Activated naive CD4-positive, alpha-beta T cell treated with anti-CD3 and anti-CD28 coated beads, Interleukin-2, amount 10 ng/mL, durations not matched to agents 7 days and 5 days (primary cell): ENCODE data around the gene HK2.
A peak's percentile ranks its signal among the peaks of the same experiment; 100 is the strongest.

Experiments
- CTCF ChIA-PET: fragments of 350-600 bp; sonication (Branson Sonifier 250); formaldehyde crosslinking; loops from one replicate; lab custom pipeline; 2021; ENCODE audit warnings: antibody characterized with exemption; lab: Charles Lee
- DNase-seq: peaks from one replicate; pipeline ENCODE4 v3.0.0-alpha.2; 2020
- H3K27ac Mint-ChIP-seq: one replicate; pipeline ENCODE4 v1.8.0; 2021; ENCODE audit warnings: mild to moderate bottlenecking, moderate library complexity, mixed read lengths
- H3K27me3 Mint-ChIP-seq: one replicate; pipeline ENCODE4 v1.8.0; 2021; ENCODE audit warnings: mild to moderate bottlenecking, mixed read lengths
- H3K36me3 Mint-ChIP-seq: one replicate; pipeline ENCODE4 v1.8.0; 2021; ENCODE audit warnings: mixed read lengths
- H3K4me1 Mint-ChIP-seq: one replicate; pipeline ENCODE4 v1.8.0; 2021; ENCODE audit warnings: mixed read lengths
- H3K4me3 Mint-ChIP-seq: one replicate; pipeline ENCODE4 v1.8.0; 2021; ENCODE audit warnings: mild to moderate bottlenecking, moderate library complexity, mixed read lengths
- H3K9me3 Mint-ChIP-seq: one replicate; pipeline ENCODE4 v1.8.0; 2021; ENCODE audit warnings: mixed read lengths

The HK2 gene

DNA sequence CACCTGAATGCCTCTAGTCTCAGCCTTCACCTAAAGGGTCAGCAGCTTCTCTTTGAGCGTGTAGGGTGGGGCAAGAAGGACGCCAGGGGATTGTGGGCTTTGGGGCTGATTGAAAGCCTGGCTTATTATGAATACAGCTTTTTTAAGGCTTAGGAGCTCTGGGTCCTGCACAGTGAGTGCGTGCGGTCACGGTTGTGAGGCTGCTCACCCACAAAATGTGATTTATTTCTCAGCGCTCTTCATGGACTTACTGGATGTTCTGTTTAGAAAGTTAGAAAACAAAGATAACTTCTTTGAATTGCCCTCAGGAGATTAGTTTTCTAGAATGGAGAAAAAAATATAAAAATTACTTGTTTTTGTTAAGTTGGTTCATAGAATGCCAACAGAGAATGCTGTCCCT, 37.5 kb downstream of the HK2 start:
- H3K27ac Mint-ChIP-seq = no peak overlapping the region
- peaks cover 43% of the 10 kb centered on the region for H3K36me3 Mint-ChIP-seq
- CTCF ChIA-PET = interaction anchor here (1.1 to 1.3 kb wide), 3 partner anchors 17 to 36 kb away, joined by 3 to 7 read pairs (median 3); no protein-coding TSS in a partner anchor
- no peak overlapping the region for H3K4me3 Mint-ChIP-seq
- peaks cover 19% of the 10 kb centered on the region for H3K4me1 Mint-ChIP-seq
- H3K9me3 Mint-ChIP-seq = no peaks in the 10 kb centered on the region
- no peaks in the 10 kb centered on the region for H3K27me3 Mint-ChIP-seq
- DNase-seq = no peak

GRCh38 chr2:74872389-74872836, 38.5 kb downstream of the HK2 start:
- Mint-ChIP-seq H3K27me3 (no peaks in the 10 kb centered on the region), H3K9me3 (no peaks in the 10 kb centered on the region), H3K4me1 (peaks cover 15% of the 10 kb centered on the region), H3K36me3 (peaks cover 46% of the 10 kb centered on the region), H3K4me3 (no peak overlapping the region), H3K27ac (no peak overlapping the region)
- CTCF ChIA-PET = interaction anchor here (0.9 to 1.3 kb wide), 3 partner anchors 16 to 181 kb away, joined by 3 read pairs; no protein-coding TSS in a partner anchor
- DNase-seq = no peak

DNA sequence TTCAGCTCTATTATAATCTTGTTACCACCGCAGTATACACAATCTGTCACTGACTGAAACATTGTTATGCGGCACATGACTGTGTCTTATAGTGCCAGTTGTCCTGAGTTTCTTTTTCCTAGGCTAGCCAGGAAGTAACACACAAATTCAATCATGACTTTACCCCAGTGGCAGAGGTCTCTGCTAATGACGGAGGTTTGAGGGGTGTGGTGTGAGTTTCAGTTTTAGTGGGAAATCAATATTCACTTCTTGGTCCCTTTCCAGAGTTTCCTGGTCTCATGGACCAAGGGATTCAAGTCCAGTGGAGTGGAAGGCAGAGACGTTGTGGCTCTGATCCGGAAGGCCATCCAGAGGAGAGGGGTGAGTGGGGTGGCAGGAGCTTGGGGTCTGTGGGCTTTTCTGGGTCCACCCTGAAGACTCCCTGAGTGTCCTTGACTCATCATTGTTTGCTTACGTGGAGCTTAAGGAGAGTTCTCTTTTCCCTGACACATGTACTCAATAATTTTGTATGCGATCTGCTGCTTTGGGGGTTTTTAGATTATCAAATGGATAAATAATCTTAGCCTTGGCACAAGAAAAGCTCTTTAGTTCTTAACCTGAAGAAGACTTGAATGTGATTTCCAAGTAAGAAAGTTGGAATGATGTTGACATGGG, 39.2 kb downstream of the HK2 start:
- Mint-ChIP-seq H3K9me3 (no peaks in the 10 kb centered on the region), H3K27me3 (no peaks in the 10 kb centered on the region), H3K27ac (no peak overlapping the region), H3K4me3 (no peak overlapping the region), H3K4me1 (peaks cover 11% of the 10 kb centered on the region), H3K36me3 (peaks cover 47% of the 10 kb centered on the region)
- CTCF ChIA-PET = interaction anchor here (0.9 kb wide), 1 partner anchor 182 kb away, joined by 3 read pairs; no protein-coding TSS in a partner anchor
- no peak for DNase-seq

DNA sequence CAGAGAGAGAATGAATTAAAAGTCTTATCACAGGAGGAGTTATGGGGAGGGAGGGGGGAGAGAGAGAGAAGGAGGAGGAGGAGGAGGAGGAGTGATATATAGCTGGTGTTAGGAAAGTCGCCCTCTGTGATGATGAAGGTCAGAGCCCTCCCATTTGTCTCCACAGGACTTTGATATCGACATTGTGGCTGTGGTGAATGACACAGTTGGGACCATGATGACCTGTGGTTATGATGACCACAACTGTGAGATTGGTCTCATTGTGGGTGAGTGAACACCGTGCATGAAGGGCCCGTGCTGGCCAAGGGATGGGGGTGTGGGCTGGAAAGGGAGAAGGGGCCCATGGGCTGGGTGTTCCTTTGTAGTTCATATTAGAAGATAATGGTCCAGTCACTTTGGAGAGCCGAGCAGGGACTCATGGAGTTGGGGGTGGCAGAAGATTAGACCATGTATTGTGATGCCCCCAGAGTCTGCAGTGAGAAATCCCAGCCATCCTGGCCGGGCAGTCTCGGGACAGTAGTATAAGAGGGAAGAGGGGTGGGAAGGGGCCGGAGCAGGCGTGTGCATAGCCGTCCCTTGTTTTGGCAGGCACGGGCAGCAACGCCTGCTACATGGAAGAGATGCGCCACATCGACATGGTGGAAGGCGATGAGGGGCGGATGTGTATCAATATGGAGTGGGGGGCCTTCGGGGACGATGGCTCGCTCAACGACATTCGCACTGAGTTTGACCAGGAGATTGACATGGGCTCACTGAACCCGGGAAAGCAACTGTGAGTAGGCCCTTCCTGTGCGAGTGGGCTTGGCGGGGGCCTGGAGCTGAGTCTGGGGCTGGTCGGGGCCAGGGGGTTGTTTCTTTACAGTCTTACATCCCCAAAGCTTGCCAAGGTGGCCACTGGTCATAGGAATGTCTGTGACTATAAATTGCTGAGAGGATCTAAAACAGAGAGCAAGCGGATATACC, 40.0 kb downstream of the HK2 start:
- H3K4me1 Mint-ChIP-seq = peaks cover 3% of the 10 kb centered on the region
- H3K36me3 Mint-ChIP-seq = peaks cover 43% of the 10 kb centered on the region
- no peak for DNase-seq
- CTCF ChIA-PET = interaction anchor here (2.2 to 4.5 kb wide), 4 partner anchors 34 to 182 kb away, joined by 13 to 90 read pairs (median 34); partner anchors contain the start of gene HK2
- H3K4me3 Mint-ChIP-seq = no peak overlapping the region
- H3K9me3 Mint-ChIP-seq = no peaks in the 10 kb centered on the region
- no peaks in the 10 kb centered on the region for H3K27me3 Mint-ChIP-seq
- no peak overlapping the region for H3K27ac Mint-ChIP-seq

GRCh38 chr2:74876081-74876886, 42.4 kb downstream of the HK2 start:
- no peak overlapping the region for H3K4me3 Mint-ChIP-seq
- peaks cover 60% of the 10 kb centered on the region for H3K36me3 Mint-ChIP-seq
- H3K27ac Mint-ChIP-seq = peak overlapping the region; percentile 50
- H3K27me3 Mint-ChIP-seq = no peaks in the 10 kb centered on the region
- CTCF ChIA-PET = interaction anchor here (0.7 to 4.5 kb wide), 21 partner anchors 21 to 732 kb away, joined by 3 to 90 read pairs (median 4); partner anchors contain the start of gene HK2
- H3K4me1 Mint-ChIP-seq = peaks cover 3% of the 10 kb centered on the region
- no peaks in the 10 kb centered on the region for H3K9me3 Mint-ChIP-seq
- peak; percentile 60 for DNase-seq

DNA sequence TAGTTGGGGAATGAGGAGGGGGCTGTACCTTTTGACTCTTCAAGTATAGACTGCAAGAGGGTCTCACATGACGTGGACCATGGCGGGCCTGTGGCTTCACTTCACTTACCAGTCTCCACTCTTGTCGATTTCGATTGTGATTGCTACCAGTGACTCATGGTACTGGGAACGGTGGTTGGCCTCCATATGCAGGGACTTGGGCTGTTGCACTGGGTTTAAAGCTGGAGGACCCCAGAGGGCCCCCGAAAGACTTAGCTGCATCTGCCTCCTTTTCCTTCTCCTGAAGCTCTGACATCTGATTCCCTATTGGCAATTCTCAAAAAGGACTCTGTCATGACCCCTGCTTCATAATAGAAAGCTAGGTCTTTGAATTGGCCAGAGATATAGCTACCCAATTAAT, 43.4 kb downstream of the HK2 start:
- H3K4me1 Mint-ChIP-seq = peaks cover 3% of the 10 kb centered on the region
- no peaks in the 10 kb centered on the region for H3K9me3 Mint-ChIP-seq
- CTCF ChIA-PET = interaction anchor here (1.0 to 4.5 kb wide), 13 partner anchors 8 to 288 kb away, joined by 3 to 90 read pairs (median 4); partner anchors contain the start of gene HK2
- H3K36me3 Mint-ChIP-seq = peaks cover 58% of the 10 kb centered on the region
- H3K27me3 Mint-ChIP-seq = no peaks in the 10 kb centered on the region
- H3K27ac Mint-ChIP-seq = no peak overlapping the region
- DNase-seq = no peak
- no peak overlapping the region for H3K4me3 Mint-ChIP-seq

DNA sequence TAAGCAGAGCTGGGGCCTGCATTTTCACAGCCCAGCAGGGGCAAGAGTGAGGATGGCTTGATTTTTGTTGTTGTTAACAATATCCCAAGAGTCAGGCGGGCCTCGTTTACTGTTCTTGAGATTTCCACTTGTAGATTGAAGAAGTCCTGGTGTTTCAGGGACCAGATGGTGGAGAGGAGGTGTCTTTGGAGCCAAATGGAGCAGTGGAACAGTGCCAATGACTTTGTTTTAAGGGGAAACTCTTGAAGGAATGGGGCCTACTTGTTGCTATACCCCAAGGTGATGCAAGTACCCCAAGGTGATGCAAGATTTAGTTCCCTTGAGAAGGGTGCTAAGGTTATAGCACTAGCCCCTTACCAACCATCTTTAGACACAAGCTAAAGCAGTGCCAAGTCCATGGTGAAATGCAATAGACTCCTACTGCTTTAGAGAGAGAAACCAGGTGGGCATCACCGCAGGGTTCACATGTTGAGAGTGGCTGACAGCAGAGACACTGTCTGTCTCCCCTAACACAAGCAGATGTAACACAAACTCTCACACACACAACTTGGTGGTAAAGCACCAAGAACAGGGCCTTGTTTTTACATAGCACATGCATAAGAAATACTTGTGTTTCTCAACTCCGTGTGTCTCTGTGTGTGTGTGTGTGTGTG, 44.0 kb downstream of the HK2 start:
- DNase-seq = no peak
- Mint-ChIP-seq H3K36me3 (peaks cover 60% of the 10 kb centered on the region), H3K9me3 (no peaks in the 10 kb centered on the region), H3K27me3 (no peaks in the 10 kb centered on the region), H3K4me3 (no peak overlapping the region), H3K27ac (no peak overlapping the region), H3K4me1 (peaks cover 3% of the 10 kb centered on the region)
- CTCF ChIA-PET = interaction anchor here (1.1 to 4.5 kb wide), 8 partner anchors 8 to 187 kb away, joined by 3 to 90 read pairs (median 7); partner anchors contain the start of gene HK2

GRCh38 chr2:74878551-74878950, 44.6 kb downstream of the HK2 start:
- Mint-ChIP-seq H3K9me3 (no peaks in the 10 kb centered on the region), H3K27me3 (no peaks in the 10 kb centered on the region), H3K36me3 (peaks cover 59% of the 10 kb centered on the region), H3K4me1 (peaks cover 3% of the 10 kb centered on the region), H3K27ac (no peak overlapping the region), H3K4me3 (no peak overlapping the region)
- no peak for DNase-seq
- CTCF ChIA-PET = interaction anchor here (2.0 to 4.5 kb wide), 2 partner anchors 164 to 187 kb away, joined by 8 to 90 read pairs; no protein-coding TSS in a partner anchor

GRCh38 chr2:74880054-74880728, 46.3 kb downstream of the HK2 start:
- no peaks in the 10 kb centered on the region for H3K9me3 Mint-ChIP-seq
- no peak for DNase-seq
- H3K36me3 Mint-ChIP-seq = peaks cover 54% of the 10 kb centered on the region
- CTCF ChIA-PET = no interaction called here
- no peak overlapping the region for H3K4me3 Mint-ChIP-seq
- no peak overlapping the region for H3K27ac Mint-ChIP-seq
- no peaks in the 10 kb centered on the region for H3K27me3 Mint-ChIP-seq
- peaks cover 3% of the 10 kb centered on the region for H3K4me1 Mint-ChIP-seq

- CTCF ChIA-PET = interaction anchor here (1.3 kb wide), 1 partner anchor 44 kb away, joined by 3 read pairs; no protein-coding TSS in a partner anchor
- peaks cover 4% of the 10 kb centered on the region for H3K4me1 Mint-ChIP-seq
- H3K27ac Mint-ChIP-seq = no peak overlapping the region
- no peaks in the 10 kb centered on the region for H3K9me3 Mint-ChIP-seq
- H3K4me3 Mint-ChIP-seq = no peak overlapping the region
- H3K27me3 Mint-ChIP-seq = no peaks in the 10 kb centered on the region
- peaks cover 56% of the 10 kb centered on the region for H3K36me3 Mint-ChIP-seq
- no peak for DNase-seq
Observed at GRCh38 chr2:74881176-74881575, 47.2 kb downstream of the HK2 start.

- CTCF ChIA-PET = interaction anchor here (1.3 kb wide), 1 partner anchor 45 kb away, joined by 3 read pairs; no protein-coding TSS in a partner anchor
Observed at GRCh38 chr2:74881626-74882298, 47.8 kb downstream of the HK2 start.

DNA sequence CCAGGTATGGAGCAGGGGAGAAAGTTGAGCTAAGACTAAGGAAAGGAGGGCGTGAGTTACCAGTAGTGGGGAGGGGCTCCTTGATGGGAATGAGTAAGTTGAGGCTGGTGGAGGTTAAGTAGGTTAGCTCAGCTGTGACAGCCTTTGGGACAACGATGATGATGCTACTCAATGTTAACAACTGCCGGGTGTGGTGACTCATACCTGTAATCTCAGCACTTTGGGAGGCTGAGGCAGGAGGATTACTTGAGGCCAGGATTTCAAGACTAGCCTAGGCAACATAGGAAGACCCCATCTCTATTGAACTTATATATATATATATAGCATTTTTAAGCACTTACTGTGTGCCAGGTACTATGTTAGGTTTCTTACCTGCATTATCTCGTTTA, 48.4 kb downstream of the HK2 start:
- Mint-ChIP-seq H3K9me3 (no peaks in the 10 kb centered on the region), H3K4me1 (peaks cover 3% of the 10 kb centered on the region), H3K27me3 (no peaks in the 10 kb centered on the region), H3K36me3 (peaks cover 60% of the 10 kb centered on the region), H3K4me3 (no peak overlapping the region), H3K27ac (no peak overlapping the region)
- CTCF ChIA-PET = interaction anchor here (1.3 kb wide), 1 partner anchor 46 kb away, joined by 3 read pairs; no protein-coding TSS in a partner anchor
- DNase-seq = no peak

More at GRCh38 chr2:74881626-74882298, 47.8 kb downstream of the HK2 start:
- Mint-ChIP-seq H3K27me3 (no peaks in the 10 kb centered on the region), H3K4me1 (peaks cover 3% of the 10 kb centered on the region), H3K4me3 (no peak overlapping the region), H3K36me3 (peaks cover 59% of the 10 kb centered on the region), H3K9me3 (no peaks in the 10 kb centered on the region), H3K27ac (no peak overlapping the region)
- no peak for DNase-seq
